Caco-2 (cell line): ENCODE data around the gene TUBB3. TPM values are rescaled to one million over a fixed set of nuclear protein-coding genes. Genes with fewer than 3 reads are reported as not detected.

ENCODE experiments used
- BruUV-seq: library from RNA; stranded (reverse); fragments of 400-500 nt; replicated peaks from 2 replicates; lab custom pipeline; 2021; lab: Mats Ljungman, UMichigan
- CTCF ChIA-PET: fragments of 300-600 bp; sonication (Branson Sonifier 250); formaldehyde crosslinking; loops from one replicate; lab custom pipeline; 2022; ENCODE audit warnings: antibody characterized with exemption; lab: Charles Lee
- POLR2A ChIA-PET: fragments of 300-600 bp; sonication (Branson Sonifier 250); formaldehyde crosslinking; loops from one replicate; lab custom pipeline; 2022; ENCODE audit warnings: antibody characterized with exemption; lab: Charles Lee
- DNase-seq, 2 experiments: peaks; one replicate each; pipeline versions ENCODE4 v3.0.0 to v3.0.0-alpha.2; 2020 to 2022
- H3K27me3 ChIP-seq: replicated peaks from 2 replicates; pipeline ENCODE4 v1.6.0; 2011; ENCODE audit warnings: low read length; ENCODE audit not compliant: control insufficient read depth, insufficient read depth
- H3K36me3 ChIP-seq: 2 replicates; pipeline ENCODE4 v1.5.1; 2011; ENCODE audit warnings: low read length; ENCODE audit not compliant: control insufficient read depth, insufficient read depth
- H3K4me1 ChIP-seq: fragments of 250-450 bp; sonication (Bioruptor Pico); 2 replicates; pipeline ENCODE4 v1.5.1; 2020; ENCODE audit warnings: mild to moderate bottlenecking
- H3K4me3 ChIP-seq: 2 replicates; pipeline ENCODE4 v1.5.1; 2011; ENCODE audit warnings: low read depth, mild to moderate bottlenecking, control low read depth, low read length
- H3K9me3 ChIP-seq: fragments of 250-450 bp; sonication (Bioruptor Pico); 2 replicates; pipeline ENCODE4 v1.5.1; 2020; ENCODE audit warnings: mild to moderate bottlenecking, moderate library complexity
- H3K27ac Mint-ChIP-seq: one replicate; pipeline ENCODE4 v1.8.0; 2022; ENCODE audit warnings: mixed read lengths; ENCODE audit not compliant: unreplicated experiment
- H3K27me3 Mint-ChIP-seq: one replicate; pipeline ENCODE4 v1.8.0; 2022; ENCODE audit warnings: mixed read lengths; ENCODE audit not compliant: insufficient read depth, unreplicated experiment
- H3K36me3 Mint-ChIP-seq: one replicate; pipeline ENCODE4 v1.8.0; 2022; ENCODE audit warnings: mild to moderate bottlenecking, mixed read lengths; ENCODE audit not compliant: insufficient read depth, unreplicated experiment
- H3K4me1 Mint-ChIP-seq: one replicate; pipeline ENCODE4 v1.8.0; 2022; ENCODE audit warnings: low read depth, mixed read lengths; ENCODE audit not compliant: unreplicated experiment
- H3K4me3 Mint-ChIP-seq: one replicate; pipeline ENCODE4 v1.8.0; 2022; ENCODE audit warnings: mild to moderate bottlenecking, moderate library complexity, mixed read lengths; ENCODE audit not compliant: unreplicated experiment
- H3K9me3 Mint-ChIP-seq: one replicate; pipeline ENCODE4 v1.8.0; 2022; ENCODE audit warnings: mixed read lengths; ENCODE audit not compliant: unreplicated experiment
- CTCF ChIP-seq, 2 experiments: fragments of 200-600 bp in 1 of 2; IDR thresholded peaks; 1 replicate in 1 of 2; 2 replicates in 1 of 2; pipeline versions ENCODE4 v1.5.1 to v1.8.0; 2011 to 2022; ENCODE audit warnings: antibody characterized with exemption in 1 of 2, control low read depth in 1 of 2, inconsistent platforms in 1 of 2, low read depth in 1 of 2, low read length in 1 of 2, mild to moderate bottlenecking in 1 of 2, moderate library complexity in 1 of 2; ENCODE audit not compliant: insufficient read depth in 1 of 2, severe bottlenecking in 1 of 2, unreplicated experiment in 1 of 2
- intact Hi-C: fragments of 100-400 bp; cut with micrococcal nuclease; formaldehyde crosslinking; loops from one replicate; pipeline ENCODE4 v1.10.0; 2022; ENCODE audit not compliant: unreplicated experiment
- total RNA-seq: library from RNA; stranded (reverse); gene quantifications from 2 replicates; pipeline ENCODE4 v1.2.3, GENCODE V29; 2022

TUBB3 gene
- total RNA-seq, 1 experiment from 2014 or later, result 31.3 TPM

- CTCF ChIA-PET, result no interaction called here
- no peak for TF ChIP-seq CTCF (IDR thresholded peaks at IDR 0.05; ENCODE audit: insufficient read depth in 1 of 2, low read depth in 1 of 2, low read length in 1 of 2, severe bottlenecking in 1 of 2, unreplicated experiment in 1 of 2)
- intact Hi-C loops, result no loop called here
- Histone ChIP-seq H3K9me3 (no peaks in the 10 kb centered on the region), H3K4me3 (no peak overlapping the region), H3K36me3 (peaks cover 4% of the 10 kb centered on the region), H3K4me1 (no peaks in the 10 kb centered on the region), H3K27me3 (no peaks in the 10 kb centered on the region)
- DNase-seq, result no peak
- POLR2A ChIA-PET, result no interaction called here
- Mint-ChIP-seq H3K4me3 (no peak overlapping the region), H3K36me3 (peaks cover 30% of the 10 kb centered on the region), H3K4me1 (no peaks in the 10 kb centered on the region), H3K27ac (no peak overlapping the region), H3K9me3 (no peaks in the 10 kb centered on the region), H3K27me3 (no peaks in the 10 kb centered on the region)
- BruUV-seq, result no TSS peak
Observed at GRCh38 chr16:89960966-89961365, 37.8 kb downstream of the TUBB3 start.

- Mint-ChIP-seq H3K36me3 (peaks cover 23% of the 10 kb centered on the region), H3K4me3 (no peak overlapping the region), H3K9me3 (no peaks in the 10 kb centered on the region), H3K4me1 (no peaks in the 10 kb centered on the region), H3K27ac (no peak overlapping the region), H3K27me3 (no peaks in the 10 kb centered on the region)
- ChIA-PET CTCF (no interaction called here), POLR2A (no interaction called here)
- Histone ChIP-seq H3K27me3 (no peaks in the 10 kb centered on the region), H3K9me3 (no peaks in the 10 kb centered on the region), H3K4me1 (no peaks in the 10 kb centered on the region), H3K36me3 (peaks cover 4% of the 10 kb centered on the region), H3K4me3 (no peak overlapping the region)
- no peak for DNase-seq
- TF ChIP-seq CTCF (IDR thresholded peaks at IDR 0.05; ENCODE audit: insufficient read depth in 1 of 2, low read depth in 1 of 2, low read length in 1 of 2, severe bottlenecking in 1 of 2, unreplicated experiment in 1 of 2), result no peak
- intact Hi-C loops, result no loop called here
- no TSS peak for BruUV-seq
Observed at GRCh38 chr16:89961920-89962319, 38.8 kb downstream of the TUBB3 start.

- no peak overlapping the region for H3K4me3 ChIP-seq
- H3K9me3 Mint-ChIP-seq, result no peaks in the 10 kb centered on the region
- DNase-seq, result no peak
- H3K36me3 Mint-ChIP-seq, result peaks cover 13% of the 10 kb centered on the region
- H3K27me3 Mint-ChIP-seq, result no peaks in the 10 kb centered on the region
- no TSS peak for BruUV-seq
- no peaks in the 10 kb centered on the region for H3K27me3 ChIP-seq
- H3K9me3 ChIP-seq, result no peaks in the 10 kb centered on the region
- POLR2A ChIA-PET, result no interaction called here
- TF ChIP-seq CTCF (IDR thresholded peaks at IDR 0.05; ENCODE audit: insufficient read depth in 1 of 2, low read depth in 1 of 2, low read length in 1 of 2, severe bottlenecking in 1 of 2, unreplicated experiment in 1 of 2), result no peak
- no peak overlapping the region for H3K4me3 Mint-ChIP-seq
- CTCF ChIA-PET, result no interaction called here
- H3K36me3 ChIP-seq, result peaks cover 5% of the 10 kb centered on the region
- intact Hi-C loops, result no loop called here
- H3K4me1 Mint-ChIP-seq, result no peaks in the 10 kb centered on the region
- H3K27ac Mint-ChIP-seq, result no peak overlapping the region
- no peaks in the 10 kb centered on the region for H3K4me1 ChIP-seq
Observed at GRCh38 chr16:89962754-89963498, 39.8 kb downstream of the TUBB3 start.
